Hepatocyte (in vitro differentiated cells): ENCODE results near the gene CYP24A1. TPM values are rescaled to one million over a fixed set of nuclear protein-coding genes. Genes with fewer than 3 reads are reported as not detected.

Experiments used
- DNase-seq: peaks from one replicate; pipeline ENCODE4 v3.0.0-alpha.2; 2016; ENCODE audit warnings: low spot score
- H2AFZ ChIP-seq: fragments of 200-600 bp; sonication (generic); 2 replicates; pipeline ENCODE4 v1.6.0; 2016; ENCODE audit warnings: antibody characterized with exemption, mild to moderate bottlenecking
- H3K27ac ChIP-seq: fragments of 200-600 bp; sonication (generic); 2 replicates; pipeline ENCODE4 v1.5.1; 2016; ENCODE audit warnings: mild to moderate bottlenecking
- H3K27me3 ChIP-seq: fragments of 200-600 bp; sonication (generic); 2 replicates; pipeline ENCODE4 v1.6.1; 2016
- H3K36me3 ChIP-seq: fragments of 200-600 bp; sonication (generic); replicated peaks from 2 replicates; pipeline ENCODE4 v1.5.1; 2016; ENCODE audit warnings: low read depth; ENCODE audit not compliant: insufficient read depth
- H3K4me1 ChIP-seq: fragments of 200-600 bp; sonication (generic); 2 replicates; pipeline ENCODE4 v1.5.1; 2016; ENCODE audit warnings: mild to moderate bottlenecking, moderate library complexity; ENCODE audit not compliant: insufficient read depth
- H3K4me2 ChIP-seq: fragments of 200-600 bp; sonication (generic); 2 replicates; pipeline ENCODE4 v1.6.0; 2016
- H3K4me3 ChIP-seq: fragments of 200-600 bp; sonication (generic); 2 replicates; pipeline ENCODE4 v1.5.1; 2016; ENCODE audit warnings: mild to moderate bottlenecking
- H3K79me2 ChIP-seq: fragments of 200-600 bp; sonication (generic); 2 replicates; pipeline ENCODE4 v1.6.0; 2017; ENCODE audit warnings: mild to moderate bottlenecking
- H3K9me2 ChIP-seq: fragments of 200-600 bp; sonication (generic); replicated peaks from 2 replicates; pipeline ENCODE4 v1.6.0; 2017; ENCODE audit warnings: mild to moderate bottlenecking; ENCODE audit not compliant: insufficient read depth
- H3K9me3 ChIP-seq: fragments of 200-600 bp; sonication (generic); 2 replicates; pipeline ENCODE4 v1.5.1; 2016; ENCODE audit warnings: low read depth, mild to moderate bottlenecking
- H4K20me1 ChIP-seq: fragments of 200-600 bp; sonication (generic); 2 replicates; pipeline ENCODE4 v1.6.0; 2016; ENCODE audit warnings: mild to moderate bottlenecking; ENCODE audit not compliant: insufficient read depth, poor library complexity, severe bottlenecking
- CTCF ChIP-seq: fragments of 200-600 bp; sonication (generic); IDR thresholded peaks from 2 replicates; pipeline ENCODE4 v1.5.1; 2016; ENCODE audit warnings: antibody characterized with exemption, mild to moderate bottlenecking; ENCODE audit not compliant: poor library complexity
- EZH2 ChIP-seq: fragments of 200-600 bp; sonication (generic); IDR thresholded peaks from 2 replicates; pipeline ENCODE4 v1.6.1; 2016; ENCODE audit warnings: antibody characterized with exemption, mild to moderate bottlenecking, borderline replicate concordance
- EZH2phosphoT487 ChIP-seq: fragments of 200-600 bp; sonication (generic); IDR thresholded peaks from one replicate; pipeline ENCODE4 v1.6.1; 2018; ENCODE audit warnings: antibody characterized with exemption, mild to moderate bottlenecking, low read depth, moderate library complexity; ENCODE audit not compliant: unreplicated experiment, severe bottlenecking
- WGBS: methylation state at CpG from one replicate; pipeline ENCODE4 v1.1.6; 2016; ENCODE audit warnings: low lambda C conversion rate; ENCODE audit errors: missing lambda C conversion rate; 5-methylcytosine and 5-hydroxymethylcytosine counted together
- polyA plus RNA-seq: library from polyadenylated mRNA; unstranded; fragments of >200 nt; fragmentation: Nextera tagmentation; extraction: Ambion mirVana; gene quantifications from 2 replicates; pipeline ENCODE4 v1.2.1, GENCODE V29; 2016
- total RNA-seq: library from RNA; depleted of rRNA; stranded (reverse); fragments of >200 nt; gene quantifications from 2 replicates; pipeline ENCODE4 v1.2.3, GENCODE V29; 2014

Gene CYP24A1
- total and polyA plus RNA-seq, 2 experiments from 2014 or later, result 1.5 TPM; not detected in 1

GRCh38 chr20:54139188-54139587, 34.6 kb downstream of the CYP24A1 start:
- H3K27ac ChIP-seq, result no peak overlapping the region
- no peaks in the 10 kb centered on the region for H3K36me3 ChIP-seq
- WGBS, result 93% methylated on average over 7 of the region's 7 CpGs
- H3K4me3 ChIP-seq, result no peak overlapping the region
- no peak for TF ChIP-seq CTCF
- no peak for TF ChIP-seq EZH2
- no peak for TF ChIP-seq EZH2phosphoT487
- no peak for DNase-seq
- no peaks in the 10 kb centered on the region for H3K9me2 ChIP-seq
- no peaks in the 10 kb centered on the region for H3K4me1 ChIP-seq
- H4K20me1 ChIP-seq, result no peaks in the 10 kb centered on the region
- H3K79me2 ChIP-seq, result no peaks in the 10 kb centered on the region
- H2AFZ ChIP-seq, result no peak overlapping the region
- no peak overlapping the region for H3K4me2 ChIP-seq
- H3K9me3 ChIP-seq, result no peaks in the 10 kb centered on the region
- H3K27me3 ChIP-seq, result no peaks in the 10 kb centered on the region

- Histone ChIP-seq H3K27me3 (no peaks in the 10 kb centered on the region), H3K9me3 (no peaks in the 10 kb centered on the region), H3K36me3 (no peaks in the 10 kb centered on the region), H3K4me3 (no peak overlapping the region), H3K4me1 (no peaks in the 10 kb centered on the region), H3K4me2 (no peak overlapping the region), H3K9me2 (no peaks in the 10 kb centered on the region), H2AFZ (no peak overlapping the region), H4K20me1 (no peaks in the 10 kb centered on the region), H3K79me2 (no peaks in the 10 kb centered on the region), H3K27ac (no peak overlapping the region)
- no peak for DNase-seq
- WGBS, result 95% methylated on average over 2 of the region's 2 CpGs
- no peak for TF ChIP-seq EZH2phosphoT487
- TF ChIP-seq CTCF, result no peak
- no peak for TF ChIP-seq EZH2
These were observed 35.4 kb downstream of the CYP24A1 start for GRCh38 chr20:54138427-54138826.

- WGBS, result 91% methylated on average over 5 of the region's 5 CpGs
- Histone ChIP-seq H3K4me3 (no peak overlapping the region), H2AFZ (no peak overlapping the region), H3K27ac (no peak overlapping the region), H4K20me1 (no peaks in the 10 kb centered on the region), H3K9me3 (no peaks in the 10 kb centered on the region), H3K79me2 (no peaks in the 10 kb centered on the region), H3K9me2 (no peaks in the 10 kb centered on the region), H3K36me3 (no peaks in the 10 kb centered on the region), H3K4me2 (no peak overlapping the region), H3K4me1 (peaks cover 7% of the 10 kb centered on the region), H3K27me3 (no peaks in the 10 kb centered on the region)
- no peak for TF ChIP-seq EZH2phosphoT487
- DNase-seq, result no peak
These were observed 36.7 kb downstream of the CYP24A1 start for GRCh38 chr20:54137115-54137514.

- Histone ChIP-seq H3K79me2 (no peaks in the 10 kb centered on the region), H3K27ac (peak overlapping the region; percentile 75), H3K9me2 (no peaks in the 10 kb centered on the region), H3K27me3 (no peaks in the 10 kb centered on the region), H3K36me3 (no peaks in the 10 kb centered on the region), H2AFZ (no peak overlapping the region), H3K4me1 (peaks cover 10% of the 10 kb centered on the region), H3K4me2 (no peak overlapping the region), H3K4me3 (no peak overlapping the region), H4K20me1 (no peaks in the 10 kb centered on the region), H3K9me3 (no peaks in the 10 kb centered on the region)
- no peak for DNase-seq
- 90% methylated on average over 2 of the region's 2 CpGs for WGBS
- TF ChIP-seq CTCF, result no peak
- TF ChIP-seq EZH2, result no peak
- no peak for TF ChIP-seq EZH2phosphoT487
These were observed 39.2 kb downstream of the CYP24A1 start for GRCh38 chr20:54134445-54135220.
